GM18873 (cell line): ENCODE measurements around the gene ZNF746.
"Not testable (repeated sequence)": the region's sequence is repeated elsewhere in the genome, so short reads cannot be mapped to it uniquely, and the experiment has no call there.

ENCODE experiments used
- ATAC-seq: cut with Tn5 transposase; IDR thresholded peaks from one replicate; pipeline ENCODE4 v1.9.1; 2021; ENCODE audit warnings: mild to moderate bottlenecking, moderate library complexity, moderate number of reproducible peaks; ENCODE audit not compliant: unreplicated experiment, low FRiP score

The ZNF746 gene

DNA sequence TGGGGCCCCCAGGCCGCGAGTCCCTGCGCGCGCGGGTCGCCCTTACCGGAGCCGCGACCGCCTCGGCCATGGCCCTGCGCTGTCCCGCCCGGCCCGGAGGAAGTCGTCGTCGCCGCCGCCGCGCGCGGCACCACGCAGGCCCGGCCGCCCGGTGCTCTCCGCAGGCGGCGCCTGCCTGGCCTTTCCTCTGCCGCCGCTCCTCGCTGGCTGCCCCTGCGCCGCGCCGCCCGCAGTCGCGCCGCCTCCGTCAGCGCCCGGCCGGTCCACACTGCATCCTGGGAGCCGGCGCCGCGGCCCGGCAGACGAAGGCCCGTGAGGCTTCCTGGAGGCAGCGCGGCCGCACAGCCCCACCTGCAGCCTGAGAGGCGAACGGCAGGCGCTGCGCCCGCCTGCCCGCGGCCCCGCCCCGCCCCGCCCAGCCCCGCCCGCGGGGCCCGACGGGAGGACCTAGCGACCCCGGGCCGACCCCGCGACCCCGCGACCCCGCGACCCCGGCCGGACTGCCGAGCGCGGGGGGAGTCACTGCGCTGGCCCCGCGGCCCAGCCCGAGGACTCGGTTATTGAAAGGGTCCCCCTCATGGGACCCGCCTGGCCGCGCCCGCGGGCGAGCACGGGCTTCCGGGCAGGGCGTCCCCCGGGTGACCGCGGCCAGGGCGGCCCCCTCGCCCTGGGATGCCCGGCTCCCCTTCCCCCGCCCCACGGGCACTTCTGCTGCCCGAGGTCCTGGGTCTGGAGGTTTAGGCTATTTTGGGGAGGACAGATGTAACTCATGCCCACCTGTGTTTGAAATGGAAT is at the start of gene ZNF746:
Gene ZNF746 (minus strand): TSS at position 343 of the 795 bp plus-strand sequence. CDS start 273 bp downstream, at position 70.
- ATAC-seq, result peak; percentile 84

- ATAC-seq, result no peak
Observed at GRCh38 chr7:149547126-149547525, 49.5 kb upstream of the ZNF746 start.

GRCh38 chr7:149546331-149546730 is 48.7 kb upstream of the ZNF746 start:
- ATAC-seq, result no peak

DNA sequence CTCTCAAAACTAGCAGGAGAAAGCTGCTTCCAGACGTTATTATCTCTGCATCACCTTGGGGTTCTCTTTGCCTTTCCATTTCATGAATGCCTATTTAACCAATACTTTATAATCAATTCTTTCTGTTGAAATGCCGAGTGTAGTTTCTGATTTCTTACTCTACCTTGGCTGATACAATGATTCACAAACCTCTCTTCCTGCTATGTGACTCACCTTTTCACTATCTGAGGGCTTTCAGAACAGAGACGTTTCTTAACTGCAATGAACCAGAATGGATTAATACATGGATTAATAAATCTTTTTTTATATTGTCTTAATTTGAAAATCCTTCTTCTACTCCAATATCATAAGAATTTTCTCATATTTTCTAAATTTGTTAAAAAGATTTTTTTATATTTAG is 46.4 kb upstream of the ZNF746 start:
- ATAC-seq, result no peak

DNA sequence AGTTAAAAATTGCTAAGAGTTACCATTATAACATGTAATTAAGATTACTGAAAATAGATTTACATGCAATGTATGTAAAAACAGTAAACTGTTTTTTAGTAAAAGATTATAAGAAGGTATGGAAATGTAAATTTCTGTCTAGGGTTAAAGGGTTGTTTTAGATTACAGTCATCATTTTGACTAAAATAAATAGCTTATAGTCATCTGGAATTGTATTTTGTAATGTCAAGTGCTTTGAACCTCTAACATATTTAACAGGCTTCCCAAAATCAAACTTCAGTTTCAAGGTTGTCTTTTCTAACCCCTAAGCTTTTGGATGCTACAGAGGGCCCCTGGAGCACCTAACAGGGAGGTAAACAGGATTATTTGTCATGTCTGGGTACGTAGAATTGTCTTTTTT is 35.0 kb upstream of the ZNF746 start:
- ATAC-seq, result no peak

- no peak for ATAC-seq
Observed at GRCh38 chr7:149529136-149529718, 31.6 kb upstream of the ZNF746 start.

DNA sequence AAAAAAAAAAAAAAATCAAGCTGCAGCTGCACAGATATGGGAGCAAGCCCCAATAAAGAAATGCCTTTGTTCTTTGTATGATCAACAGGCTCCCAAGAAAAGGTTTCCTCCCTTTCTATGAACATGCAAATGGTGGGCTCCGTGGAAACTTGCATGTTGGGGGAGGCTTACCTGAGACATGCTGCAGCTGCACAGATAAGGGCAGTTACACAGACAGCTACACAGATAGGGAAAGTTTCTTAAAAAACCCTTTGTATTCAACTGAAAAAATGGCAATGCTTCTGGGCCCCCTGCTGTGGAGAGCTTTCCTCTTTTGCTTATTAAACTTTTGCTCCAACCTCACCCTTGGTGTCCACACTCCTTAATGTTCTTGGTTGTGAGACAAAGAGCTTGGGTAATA is 29.8 kb upstream of the ZNF746 start:
- no peak for ATAC-seq

DNA sequence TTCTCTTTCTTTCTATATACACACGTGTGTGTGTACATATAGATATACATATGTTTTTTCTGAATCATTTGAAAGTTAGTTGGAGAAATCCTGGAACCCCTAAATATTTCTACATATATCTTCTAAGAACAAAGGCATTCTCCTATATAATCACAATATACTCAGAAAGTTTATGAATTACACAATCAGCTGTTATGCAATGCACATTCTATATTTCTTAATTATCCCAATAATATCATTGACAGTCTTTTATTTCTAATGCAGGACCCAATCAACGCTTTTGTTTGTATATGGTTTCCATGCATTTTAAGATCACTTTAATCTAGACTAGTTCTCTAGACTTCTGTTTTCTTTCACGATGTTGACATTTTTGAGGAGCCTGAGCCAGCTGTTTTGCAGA is 27.7 kb upstream of the ZNF746 start:
- ATAC-seq, result no peak

- no peak for ATAC-seq
Observed at GRCh38 chr7:149524394-149524793, 26.8 kb upstream of the ZNF746 start.

GRCh38 chr7:149510248-149510647 is 12.6 kb upstream of the ZNF746 start:
- no peak for ATAC-seq

DNA sequence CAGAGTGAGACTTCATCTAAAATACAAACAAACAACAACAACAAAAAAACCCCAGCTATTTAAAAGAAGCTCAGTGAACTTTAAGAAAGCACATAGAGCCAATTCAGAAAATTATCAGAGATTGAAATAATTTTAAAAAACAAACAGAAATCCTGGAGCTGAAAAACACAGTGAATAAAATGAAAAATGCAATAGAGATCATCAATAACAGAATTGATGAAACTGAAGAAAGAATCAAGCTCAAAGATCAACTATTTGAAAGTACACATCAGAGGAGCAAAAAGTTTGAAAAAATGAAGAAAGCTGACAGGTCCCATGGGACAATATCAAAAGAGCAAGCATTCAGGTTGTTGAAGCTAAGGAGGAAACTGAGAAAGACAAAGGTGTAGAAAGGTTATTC is 12.2 kb upstream of the ZNF746 start:
- no peak for ATAC-seq

GRCh38 chr7:149505551-149505950 is 7.9 kb upstream of the ZNF746 start:
- no peak for ATAC-seq

DNA sequence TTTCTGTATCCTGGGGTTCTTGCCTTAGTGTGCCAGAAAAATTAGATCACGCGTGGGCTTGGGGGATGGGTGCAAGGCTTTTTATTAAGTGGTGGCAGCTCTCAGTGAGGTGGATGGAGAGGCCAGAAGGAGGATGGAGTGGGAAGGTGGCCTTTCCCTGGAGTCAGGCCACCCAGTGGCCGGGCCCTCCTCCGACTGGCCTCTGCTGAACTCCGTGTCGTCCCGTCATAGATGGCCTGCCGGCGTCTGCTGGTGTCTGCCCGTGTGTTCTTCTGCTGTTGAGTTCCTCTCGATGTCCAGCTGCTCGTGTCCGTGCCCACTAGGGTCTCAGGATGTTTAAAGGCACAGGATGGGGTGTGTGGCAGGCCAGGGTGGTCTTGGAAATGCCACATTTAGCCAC is 4.0 kb upstream of the ZNF746 start:
- ATAC-seq, result no peak

GRCh38 chr7:149500910-149501309 is 3.3 kb upstream of the ZNF746 start:
- ATAC-seq, result no peak

- no peak for ATAC-seq
Observed at GRCh38 chr7:149500201-149500600, 2.6 kb upstream of the ZNF746 start.

- ATAC-seq, result no peak
Observed at GRCh38 chr7:149498811-149499210, 1.2 kb upstream of the ZNF746 start.

GRCh38 chr7:149496642-149497391 is 792 bp downstream of the ZNF746 start:
- no peak for ATAC-seq

- no peak for ATAC-seq
Observed at GRCh38 chr7:149495785-149496641, 1.6 kb downstream of the ZNF746 start.

DNA sequence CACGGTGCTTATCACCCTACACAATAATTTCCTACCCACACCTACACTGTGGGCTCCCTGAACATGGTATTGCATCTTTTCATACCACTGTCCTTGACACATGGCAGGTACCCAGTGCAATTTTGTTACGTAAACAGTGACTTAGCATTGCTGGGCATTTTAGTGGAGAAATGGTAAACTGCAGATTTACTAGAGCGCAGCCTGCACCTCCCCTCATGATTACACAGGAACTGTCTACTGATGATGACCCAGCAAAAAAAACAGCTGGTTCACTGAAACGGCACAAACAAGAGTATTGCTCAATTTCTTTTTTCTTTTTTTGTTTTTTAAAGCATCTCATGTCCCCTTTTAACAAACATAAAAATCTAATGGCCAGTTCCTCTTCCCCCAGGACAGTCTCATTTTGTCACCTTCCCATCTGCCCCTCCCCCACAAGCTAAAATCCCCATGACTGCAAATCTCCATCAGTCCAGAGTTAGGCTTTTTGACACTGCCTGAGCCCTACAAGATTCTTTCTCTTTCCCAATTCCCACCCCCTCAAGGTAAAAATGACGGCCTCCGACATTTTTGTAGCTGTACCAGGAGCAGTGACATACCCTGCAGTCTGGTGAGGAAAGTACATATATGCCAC is 2.8 kb downstream of the ZNF746 start:
- ATAC-seq, result no peak

DNA sequence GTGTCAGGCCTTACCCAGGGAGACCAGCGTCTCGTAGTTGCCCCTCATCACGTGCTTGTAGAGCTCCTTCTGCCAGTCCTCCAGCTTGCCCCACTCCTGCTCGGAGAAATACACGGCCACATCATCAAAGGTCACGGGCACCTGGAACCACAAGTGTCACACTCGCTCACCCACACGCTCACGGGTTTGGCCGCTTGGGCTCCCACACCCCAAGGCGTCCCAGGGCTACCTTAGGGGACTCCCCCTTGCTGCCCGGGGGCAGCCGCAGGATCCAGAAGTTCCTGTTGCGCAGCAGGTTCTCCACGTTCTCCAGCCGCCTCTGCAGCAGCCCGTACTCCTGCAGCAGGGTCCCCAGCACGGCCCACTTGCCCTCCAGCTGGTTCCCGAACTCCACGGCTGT is 3.6 kb downstream of the ZNF746 start:
- not testable (repeated sequence) for ATAC-seq
